Sigmoid colon (tissue), 7 donors: ENCODE measurements around the gene SERPINB6. TPM values are rescaled to one million over a fixed set of nuclear protein-coding genes. Genes with fewer than 3 reads are reported as not detected.

Experiments used
- DNase-seq: peaks from one replicate; pipeline ENCODE4 v3.0.0-alpha.2; 2019
- H3K27ac ChIP-seq, 4 donors: fragments of 200-600 bp; sonication (generic); one replicate each; pipeline ENCODE4 v1.5.1; 2016 to 2019; ENCODE audit warnings: mild to moderate bottlenecking in 1 of 4
- H3K27me3 ChIP-seq, 3 donors: fragments of 200-600 bp; sonication (generic); one replicate each; pipeline ENCODE4 v1.5.1; 2019; ENCODE audit warnings: mild to moderate bottlenecking in 1 of 3
- H3K36me3 ChIP-seq, 4 donors: fragments of 200-600 bp; sonication (generic); one replicate each; pipeline ENCODE4 v1.5.1; 2016 to 2019
- H3K4me1 ChIP-seq, 4 donors: fragments of 200-600 bp; sonication (generic); one replicate each; pipeline ENCODE4 v1.5.1; 2017 to 2019
- H3K4me3 ChIP-seq, 4 donors: fragments of 200-600 bp; sonication (generic); one replicate each; pipeline ENCODE4 v1.5.1; 2017 to 2019; ENCODE audit warnings: mild to moderate bottlenecking in 2 of 4, moderate library complexity in 1 of 4
- H3K9me3 ChIP-seq, 4 donors: fragments of 200-600 bp in 3 of 4; sonication (generic) in 3 of 4; one replicate each; pipeline versions ENCODE4 v1.5.1 to v1.6.1; 2013 to 2019
- EP300 ChIP-seq, 4 donors: sonication (generic); formaldehyde crosslinking; IDR thresholded peaks; one replicate each; pipeline ENCODE4 v1.6.1; 2017; ENCODE audit warnings: antibody characterized with exemption in 4 of 4
- POLR2A ChIP-seq, 2 donors: fragments of 450-650 bp; IDR thresholded peaks; one replicate each; pipeline ENCODE4 v1.6.1; 2016; ENCODE audit warnings: antibody characterized with exemption in 2 of 2, mild to moderate bottlenecking in 2 of 2, moderate library complexity in 2 of 2
- POLR2AphosphoS5 ChIP-seq, 4 donors: sonication (generic); formaldehyde crosslinking; IDR thresholded peaks; one replicate each; pipeline ENCODE4 v1.6.1; 2017; ENCODE audit warnings: antibody characterized with exemption in 4 of 4
- WGBS, 2 donors: extraction: QIAGEN DNeasy Blood & Tissue Kit; methylation state at CpG; one replicate each; pipeline ENCODE4 v1.1.7; 2013; 5-methylcytosine and 5-hydroxymethylcytosine counted together
- intact Hi-C: fragments of 100-400 bp; cut with DNase I; formaldehyde crosslinking; loops from one replicate; pipeline ENCODE4 v1.15.1; 2023
- polyA plus RNA-seq, 3 donors: library from polyadenylated mRNA; stranded (reverse); fragments of 200-250 nt; gene quantifications; one replicate each; pipeline ENCODE4 v1.2.3, GENCODE V29; 2013
- total RNA-seq, 4 donors: library from RNA; depleted of rRNA; stranded (reverse); fragments of >200 nt; gene quantifications; one replicate each; pipeline ENCODE4 v1.1.0, GENCODE V29; 2016
- TF ChIP-seq, protein P1 (sequence below), 4 experiments: fragments of 450-650 bp in 3 of 4; fragments of 200-600 bp in 1 of 4; IDR thresholded peaks; one replicate each; pipeline ENCODE4 v1.5.1; 2016 to 2019; ENCODE audit warnings: antibody characterized with exemption in 4 of 4, mild to moderate bottlenecking in 3 of 4, moderate library complexity in 2 of 4
- donor health status: healthy with polysubstance abuse.
- donor health status: Bipolar disorder and iron deficiency.
- donor health status: healthy.

The SERPINB6 gene
- total and polyA plus RNA-seq, 7 donors: 150 to 207 (median 178) TPM

DNA sequence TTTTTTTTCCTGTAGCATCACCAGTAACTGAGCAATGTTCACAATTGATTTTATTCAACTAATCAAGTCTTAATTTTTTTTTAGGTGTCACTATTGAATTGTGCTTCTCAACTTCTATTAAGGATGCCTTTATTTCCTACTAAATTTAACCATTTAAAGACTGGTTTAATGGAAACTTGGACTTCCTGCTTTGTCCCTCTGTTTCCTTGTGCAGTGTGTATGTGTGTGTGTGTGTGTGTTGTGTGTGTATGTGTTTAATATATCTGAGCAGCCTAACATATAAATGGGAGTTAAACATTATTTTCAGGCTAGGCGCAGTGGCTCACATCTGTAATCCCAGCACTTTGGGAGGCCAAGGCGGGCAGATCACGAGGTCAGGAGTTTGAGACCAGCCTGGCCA lies 1.8 kb downstream of the SERPINB6 start:
- intact Hi-C loops: no loop called here
- peaks cover 0 to 50% (median 20%) of the 10 kb centered on the region in 4 donors for H3K4me1 ChIP-seq
- no peak overlapping the region for H3K4me3 ChIP-seq

DNA sequence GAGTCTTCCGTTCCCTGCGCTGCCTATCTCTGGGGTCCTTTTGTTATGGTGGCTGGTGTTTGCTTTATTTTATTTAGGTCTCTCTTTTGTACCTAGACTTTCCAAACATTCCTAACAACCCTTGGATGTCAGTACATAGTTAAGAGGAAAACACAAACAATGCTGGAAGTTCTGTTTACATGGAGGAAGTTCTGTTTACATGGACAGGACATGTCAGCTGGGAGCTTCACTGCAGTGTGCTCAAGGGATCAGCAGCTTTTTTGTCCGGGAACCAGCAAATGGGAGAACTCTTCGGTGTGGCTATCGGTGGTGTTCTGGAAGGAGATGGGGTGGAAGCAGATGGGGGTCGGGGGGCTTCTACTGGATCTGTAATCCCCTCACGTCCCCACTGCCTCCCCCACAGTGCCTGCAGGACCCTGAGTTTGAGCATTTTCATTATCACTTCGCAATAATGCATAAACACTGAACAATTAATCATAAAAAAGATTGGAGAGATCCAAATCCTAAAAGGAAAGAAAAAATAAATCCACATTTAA lies 2.7 kb downstream of the SERPINB6 start:
- Histone ChIP-seq H3K36me3 (no peaks in the 10 kb centered on the region), H3K27me3 (no peaks in the 10 kb centered on the region), H3K4me3 (no peak overlapping the region), H3K9me3 (no peaks in the 10 kb centered on the region), H3K4me1 (peaks cover 0 to 50% (median 20%) of the 10 kb centered on the region in 4 donors), H3K27ac (peak overlapping the region; percentile 61 to 99 (median 98))
- no peak for TF ChIP-seq EP300 (IDR thresholded peaks at IDR 0.05)
- no peak for TF ChIP-seq POLR2AphosphoS5 (IDR thresholded peaks at IDR 0.05)
- TF ChIP-seq, protein P1, sequence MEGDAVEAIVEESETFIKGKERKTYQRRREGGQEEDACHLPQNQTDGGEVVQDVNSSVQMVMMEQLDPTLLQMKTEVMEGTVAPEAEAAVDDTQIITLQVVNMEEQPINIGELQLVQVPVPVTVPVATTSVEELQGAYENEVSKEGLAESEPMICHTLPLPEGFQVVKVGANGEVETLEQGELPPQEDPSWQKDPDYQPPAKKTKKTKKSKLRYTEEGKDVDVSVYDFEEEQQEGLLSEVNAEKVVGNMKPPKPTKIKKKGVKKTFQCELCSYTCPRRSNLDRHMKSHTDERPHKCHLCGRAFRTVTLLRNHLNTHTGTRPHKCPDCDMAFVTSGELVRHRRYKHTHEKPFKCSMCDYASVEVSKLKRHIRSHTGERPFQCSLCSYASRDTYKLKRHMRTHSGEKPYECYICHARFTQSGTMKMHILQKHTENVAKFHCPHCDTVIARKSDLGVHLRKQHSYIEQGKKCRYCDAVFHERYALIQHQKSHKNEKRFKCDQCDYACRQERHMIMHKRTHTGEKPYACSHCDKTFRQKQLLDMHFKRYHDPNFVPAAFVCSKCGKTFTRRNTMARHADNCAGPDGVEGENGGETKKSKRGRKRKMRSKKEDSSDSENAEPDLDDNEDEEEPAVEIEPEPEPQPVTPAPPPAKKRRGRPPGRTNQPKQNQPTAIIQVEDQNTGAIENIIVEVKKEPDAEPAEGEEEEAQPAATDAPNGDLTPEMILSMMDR (IDR thresholded peaks at IDR 0.05): no peak
- TF ChIP-seq POLR2A (IDR thresholded peaks at IDR 0.05): no peak
- WGBS, 2 donors: 70 to 85% methylated on average over 8 of the region's 8 CpGs
- intact Hi-C loops: no loop called here
- no peak for DNase-seq

More for the DNA sequence above, 1.8 kb downstream of the SERPINB6 start:
- WGBS, 2 donors: 83 to 86% methylated on average over 3 of the region's 3 CpGs
- H3K9me3 ChIP-seq: no peaks in the 10 kb centered on the region
- no peak for DNase-seq
- peak overlapping the region; percentile 98 to 99 (median 98) for H3K27ac ChIP-seq
- no peak for TF ChIP-seq POLR2AphosphoS5 (IDR thresholded peaks at IDR 0.05)
- TF ChIP-seq, protein P1 (IDR thresholded peaks at IDR 0.05): no peak
- TF ChIP-seq EP300 (IDR thresholded peaks at IDR 0.05): no peak
- TF ChIP-seq POLR2A (IDR thresholded peaks at IDR 0.05): no peak
- no peaks in the 10 kb centered on the region for H3K36me3 ChIP-seq
- no peaks in the 10 kb centered on the region for H3K27me3 ChIP-seq

DNA sequence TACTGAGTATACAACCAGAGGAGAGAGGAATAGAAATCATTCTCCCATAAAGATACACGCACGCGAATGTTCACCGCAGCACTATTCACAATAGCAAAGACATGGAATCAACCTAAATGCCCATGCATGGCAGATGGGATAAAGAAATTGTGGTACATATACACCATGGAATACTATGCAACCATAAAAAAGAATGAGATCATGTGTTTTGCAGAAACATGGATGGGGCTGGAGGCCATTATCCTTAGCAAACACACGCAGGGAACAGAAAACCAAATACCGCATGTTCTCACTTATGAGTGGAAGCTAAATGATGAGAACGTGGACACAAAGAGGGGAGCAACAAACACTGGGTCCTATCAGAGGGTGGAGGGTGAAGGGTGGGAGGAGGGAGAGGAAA lies 3.4 kb downstream of the SERPINB6 start:
- H3K9me3 ChIP-seq: no peaks in the 10 kb centered on the region
- no peak overlapping the region for H3K4me3 ChIP-seq
- peak overlapping the region in 1 of 4 donors; percentile 99 for H3K27ac ChIP-seq
- no peak for DNase-seq
- TF ChIP-seq, protein P1 (IDR thresholded peaks at IDR 0.05): no peak
- no peak for TF ChIP-seq EP300 (IDR thresholded peaks at IDR 0.05)
- TF ChIP-seq POLR2A (IDR thresholded peaks at IDR 0.05): no peak
- no peak for TF ChIP-seq POLR2AphosphoS5 (IDR thresholded peaks at IDR 0.05)
- H3K36me3 ChIP-seq: no peaks in the 10 kb centered on the region
- WGBS, 2 donors: 96 to 98% methylated on average over 7 of the region's 7 CpGs
- peaks cover 0 to 57% (median 26%) of the 10 kb centered on the region in 4 donors for H3K4me1 ChIP-seq
- H3K27me3 ChIP-seq: no peaks in the 10 kb centered on the region
- intact Hi-C loops: no loop called here

DNA sequence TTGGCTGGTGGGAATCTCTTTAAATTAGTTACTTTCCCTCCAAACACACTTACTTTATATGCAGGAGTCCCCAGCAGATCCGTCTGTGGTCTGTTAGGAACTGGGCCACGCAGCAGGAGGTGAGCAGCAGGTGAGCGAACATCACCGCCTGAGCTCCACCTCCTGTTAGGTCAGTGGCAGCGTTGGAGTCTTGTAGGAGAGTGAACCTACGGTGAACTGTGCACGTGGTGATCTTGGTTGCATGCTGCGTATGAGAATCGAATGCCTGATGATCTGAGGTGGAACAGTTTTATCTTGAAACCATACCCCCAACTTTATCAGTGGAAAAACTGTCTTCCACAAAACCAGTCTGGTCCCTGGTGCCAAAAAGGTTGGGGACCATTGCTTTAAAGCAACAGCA lies 5.0 kb downstream of the SERPINB6 start:
- H3K9me3 ChIP-seq: no peaks in the 10 kb centered on the region
- no peak overlapping the region for H3K4me3 ChIP-seq
- DNase-seq: no peak
- H3K27me3 ChIP-seq: no peaks in the 10 kb centered on the region
- TF ChIP-seq POLR2A (IDR thresholded peaks at IDR 0.05): no peak
- TF ChIP-seq EP300 (IDR thresholded peaks at IDR 0.05): no peak
- TF ChIP-seq POLR2AphosphoS5 (IDR thresholded peaks at IDR 0.05): no peak
- TF ChIP-seq, protein P1 (IDR thresholded peaks at IDR 0.05): no peak
- 91 to 92% methylated on average over 9 of the region's 9 CpGs for WGBS, 2 donors
- H3K36me3 ChIP-seq: no peaks in the 10 kb centered on the region
- peaks cover 0 to 64% (median 37%) of the 10 kb centered on the region in 4 donors for H3K4me1 ChIP-seq
- H3K27ac ChIP-seq: peak overlapping the region in 2 of 4 donors; percentile 20 to 46
- intact Hi-C loops: no loop called here
